Right lobe of liver (tissue), 4 donors: ENCODE data around the gene SLC48A1.

ENCODE experiments used
- CTCF ChIP-seq, 4 donors: fragments of 200-600 bp in 3 of 4; fragments of 450-650 bp in 1 of 4; IDR thresholded peaks; one replicate each; pipeline versions ENCODE4 v1.5.1 to v1.8.0; 2016 to 2022; ENCODE audit warnings: antibody characterized with exemption in 4 of 4, mild to moderate bottlenecking in 2 of 4
- POLR2A ChIP-seq: fragments of 450-650 bp; IDR thresholded peaks from one replicate; pipeline ENCODE4 v1.6.1; 2017; ENCODE audit warnings: antibody characterized with exemption, mild to moderate bottlenecking
- donor health status: DM: no; HTN: no; CAD: no.
- donor health status: DM: no; HTN: no; CAD: no.
- donor health status: DM: no; HTN: yes; CAD: no.

DNA sequence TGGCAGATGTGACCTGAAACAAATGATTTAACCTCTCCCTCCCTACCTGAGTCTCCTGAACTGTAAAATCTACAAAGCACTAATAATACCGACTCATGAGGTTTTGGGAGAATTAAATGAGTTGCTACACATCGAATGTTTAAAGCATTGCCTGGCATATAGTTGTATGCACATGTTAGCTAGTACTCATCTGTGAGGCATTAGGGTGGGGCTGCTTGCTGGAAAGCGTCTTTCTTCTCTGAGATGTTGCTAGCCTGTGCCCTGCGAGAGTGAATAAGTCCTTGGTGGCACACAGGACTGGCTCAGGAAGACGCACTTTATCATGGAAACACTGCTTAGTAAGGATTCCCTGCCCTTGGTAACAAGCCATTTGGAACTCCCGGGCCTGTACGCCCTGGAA is 20.5 kb upstream of the SLC48A1 start:
- TF ChIP-seq POLR2A (no peak), CTCF (IDR thresholded peaks at IDR 0.05) (no peak)
